H1 (cell line): ENCODE results near the gene PCDHA7. TPM values are rescaled to one million over a fixed set of nuclear protein-coding genes. Genes with fewer than 3 reads are reported as not detected.

ENCODE experiments used
- CHD7 ChIP-seq: fragments of 300-600 bp; sonication (generic); IDR thresholded peaks from 2 replicates; pipeline ENCODE4 v1.7.1; 2012; ENCODE audit warnings: low read length, moderate library complexity, mild to moderate bottlenecking, inconsistent platforms; ENCODE audit not compliant: insufficient replicate concordance
- CREB1 ChIP-seq: IDR thresholded peaks from 2 replicates; pipeline ENCODE4 v1.6.1; 2012; ENCODE audit warnings: inconsistent platforms
- E2F6 ChIP-seq: IDR thresholded peaks from 2 replicates; pipeline ENCODE4 v1.6.1; 2012; ENCODE audit warnings: inconsistent platforms
- EP300 ChIP-seq, 2 experiments: IDR thresholded peaks; 1 replicate in 1 of 2; 2 replicates in 1 of 2; pipeline ENCODE4 v1.6.1; 2011 to 2012; ENCODE audit warnings: low read depth in 2 of 2, low read length in 2 of 2, mild to moderate bottlenecking in 2 of 2, borderline replicate concordance in 1 of 2, inconsistent platforms in 1 of 2, moderate library complexity in 1 of 2
- MAX ChIP-seq: IDR thresholded peaks from 2 replicates; pipeline ENCODE4 v1.6.1; 2012; ENCODE audit warnings: inconsistent platforms
- POLR2A ChIP-seq, 2 experiments: IDR thresholded peaks; 1 replicate in 1 of 2; 2 replicates in 1 of 2; pipeline ENCODE4 v1.6.1; 2011; ENCODE audit warnings: low read depth in 2 of 2, low read length in 2 of 2, mild to moderate bottlenecking in 2 of 2; ENCODE audit errors: control extremely low read depth in 1 of 2
- POU5F1 ChIP-seq: IDR thresholded peaks from 2 replicates; pipeline ENCODE4 v1.6.1; 2011; ENCODE audit warnings: low read depth, mild to moderate bottlenecking, low read length, moderate library complexity
- SIRT6 ChIP-seq: IDR thresholded peaks from one replicate; pipeline ENCODE4 v1.7.1; 2012; ENCODE audit warnings: low read length, inconsistent platforms
- TCF12 ChIP-seq: IDR thresholded peaks from 2 replicates; pipeline ENCODE4 v1.6.1; 2011; ENCODE audit warnings: low read depth, mild to moderate bottlenecking, low read length
- polyA plus RNA-seq, 7 experiments: library from polyadenylated mRNA; depleted of rRNA in 3 of 7; stranded (reverse) in 5 of 7; unstranded in 2 of 7; fragments of >200 nt in 5 of 7; fragments of 200-250 nt in 2 of 7; gene quantifications; 1 replicate in 5 of 7; 2 replicates in 1 of 7; 4 replicates in 1 of 7; pipeline versions ENCODE4 v1.2.1 to v1.2.3, GENCODE V29; 2011 to 2013; ENCODE audit warnings: missing spikeins in 2 of 7, mixed read lengths in 2 of 7
- total RNA-seq: library from RNA; stranded (reverse); fragmentation: NEBNext Ultra II Directional; extraction: Animal tissue kit (Norgen Biotek cat#: 25700); gene quantifications from 2 replicates; pipeline ENCODE4 v1.2.1, GENCODE V29; 2021

PCDHA7 gene
- total and polyA plus RNA-seq, 2 of the 8 experiments (the other 6 are each of a cell fraction or from before 2014, with no cell fraction given) = 0.86 to 1.6 TPM

- TF ChIP-seq CHD7 (no peak), POU5F1 (no peak), CREB1 (no peak), E2F6 (no peak), EP300 (IDR thresholded peaks at IDR 0.05; ENCODE audit: borderline replicate concordance in 1 of 2, low read depth in 2 of 2, low read length in 2 of 2) (no peak), SIRT6 (no peak), TCF12 (no peak), MAX (no peak), POLR2A (IDR thresholded peaks at IDR 0.05; ENCODE audit: control extremely low read depth in 1 of 2, low read depth in 2 of 2, low read length in 2 of 2) (no peak)
Observed at GRCh38 chr5:140827704-140828361, 6.2 kb upstream of the PCDHA7 start, which contains the start of gene PCDHA6 (continued).
